ENCODE results near the gene PTRH1. TPM values are rescaled to one million over a fixed set of nuclear protein-coding genes. Genes with fewer than 3 reads are reported as not detected.

Gene PTRH1
- total and polyA plus RNA-seq, 2 donors from 2014 or later, result 20.5 to 41.3 TPM

DNA sequence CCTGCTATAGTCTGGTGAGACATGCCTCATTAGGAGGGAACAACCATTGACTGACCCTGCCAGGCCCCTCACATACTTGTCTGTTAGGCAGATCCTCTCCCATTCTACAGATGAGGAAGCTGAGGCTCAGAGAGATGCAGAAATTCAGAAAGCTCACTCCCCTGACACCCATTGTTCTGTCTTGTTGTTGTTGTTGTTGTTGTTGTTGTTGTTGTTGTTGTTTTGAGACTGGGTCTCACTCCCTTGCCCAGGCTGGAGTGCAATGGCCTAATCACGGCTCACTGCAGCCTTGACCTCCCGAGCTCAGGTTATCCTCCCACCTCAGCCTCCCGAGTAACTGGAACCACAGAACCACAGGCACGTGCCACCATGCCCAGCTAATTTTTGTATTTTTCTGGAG is 21.8 kb downstream of the PTRH1 start:
- no peak for FAIRE-seq
- Histone ChIP-seq H3K36me3 (ENCODE audit: control insufficient read depth in 2 of 3, insufficient read depth in 3 of 3, low read length in 3 of 3) (no peaks in the 10 kb centered on the region), H3K4me3 (ENCODE audit: low read length in 3 of 3) (no peak overlapping the region), H3K4me1 (ENCODE audit: control insufficient read depth in 2 of 3, insufficient read depth in 2 of 3, low read depth in 1 of 3, low read length in 3 of 3) (no peaks in the 10 kb centered on the region), H3K27ac (ENCODE audit: low read depth in 2 of 2, low read length in 2 of 2) (no peak overlapping the region), H3K9ac (ENCODE audit: low read length in 3 of 3) (no peak overlapping the region), H3K9me3 (ENCODE audit: control insufficient read depth in 2 of 3, insufficient read depth in 1 of 3, low read length in 3 of 3) (no peaks in the 10 kb centered on the region), H3K27me3 (ENCODE audit: control insufficient read depth, insufficient read depth, low read length) (no peaks in the 10 kb centered on the region)
- intact Hi-C loops (cut with DNase I), result no loop called here
- DNase-seq, result no peak
- no peak for TF ChIP-seq CTCF (IDR thresholded peaks at IDR 0.05; ENCODE audit: borderline replicate concordance, extremely low read depth, insufficient read depth)

DNA sequence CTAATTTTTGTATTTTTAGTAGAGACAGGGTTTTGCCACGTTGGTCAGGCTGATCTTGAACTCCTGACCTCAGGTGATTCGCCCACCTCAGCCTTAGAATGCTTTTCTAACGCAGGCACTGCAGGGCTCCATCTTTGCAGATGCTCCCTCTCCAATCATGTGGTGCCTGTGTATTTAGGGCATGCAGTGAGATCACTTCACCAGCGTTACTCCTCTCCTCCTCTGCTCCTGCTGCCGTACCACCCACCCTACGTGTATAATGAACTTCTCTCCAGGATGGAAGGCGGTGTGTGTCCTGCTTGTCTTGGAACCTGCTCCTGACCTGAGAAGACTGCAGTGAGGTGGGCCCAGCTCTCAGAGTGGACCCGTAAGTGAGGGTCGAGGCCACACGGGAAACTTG is 22.3 kb downstream of the PTRH1 start:
- H3K27me3 ChIP-seq (ENCODE audit: control insufficient read depth, insufficient read depth, low read length), result no peaks in the 10 kb centered on the region
- no peak for DNase-seq
- H3K4me1 ChIP-seq (ENCODE audit: control insufficient read depth in 2 of 3, insufficient read depth in 2 of 3, low read depth in 1 of 3, low read length in 3 of 3), result no peaks in the 10 kb centered on the region
- no peak for FAIRE-seq
- intact Hi-C loops (cut with DNase I), result no loop called here
- TF ChIP-seq CTCF (IDR thresholded peaks at IDR 0.05; ENCODE audit: borderline replicate concordance, extremely low read depth, insufficient read depth), result no peak
- no peaks in the 10 kb centered on the region for H3K36me3 ChIP-seq (ENCODE audit: control insufficient read depth in 2 of 3, insufficient read depth in 3 of 3, low read length in 3 of 3)
- H3K4me3 ChIP-seq (ENCODE audit: low read length in 3 of 3), result no peak overlapping the region
- no peak overlapping the region for H3K9ac ChIP-seq (ENCODE audit: low read length in 3 of 3)
- no peaks in the 10 kb centered on the region for H3K9me3 ChIP-seq (ENCODE audit: control insufficient read depth in 2 of 3, insufficient read depth in 1 of 3, low read length in 3 of 3)
- H3K27ac ChIP-seq (ENCODE audit: low read depth in 2 of 2, low read length in 2 of 2), result no peak overlapping the region

DNA sequence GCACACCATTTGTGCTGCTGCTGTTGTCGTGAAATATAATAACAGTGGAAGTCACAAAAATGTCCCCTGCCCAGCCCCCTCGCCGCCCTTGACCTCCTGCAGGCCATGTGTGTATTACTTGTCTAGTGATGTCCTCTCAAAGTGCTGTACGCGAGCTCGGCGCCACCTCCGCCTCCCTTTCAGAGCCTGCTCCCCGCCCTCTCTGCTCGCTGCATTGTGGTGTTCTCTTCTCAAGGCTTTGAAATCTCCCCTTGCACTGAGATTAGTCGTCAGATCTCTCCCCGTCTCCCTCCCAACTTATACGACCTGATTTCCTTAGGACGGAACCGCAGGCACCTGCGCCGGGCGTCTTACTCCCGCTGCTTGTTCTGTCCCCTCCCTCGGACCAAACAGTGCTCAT is 23.4 kb downstream of the PTRH1 start:
- Histone ChIP-seq H3K4me3 (ENCODE audit: low read length in 3 of 3) (no peak overlapping the region), H3K27me3 (ENCODE audit: control insufficient read depth, insufficient read depth, low read length) (no peaks in the 10 kb centered on the region), H3K36me3 (ENCODE audit: control insufficient read depth in 2 of 3, insufficient read depth in 3 of 3, low read length in 3 of 3) (no peaks in the 10 kb centered on the region), H3K9ac (ENCODE audit: low read length in 3 of 3) (no peak overlapping the region), H3K27ac (ENCODE audit: low read depth in 2 of 2, low read length in 2 of 2) (no peak overlapping the region), H3K4me1 (ENCODE audit: control insufficient read depth in 2 of 3, insufficient read depth in 2 of 3, low read depth in 1 of 3, low read length in 3 of 3) (no peaks in the 10 kb centered on the region), H3K9me3 (ENCODE audit: control insufficient read depth in 2 of 3, insufficient read depth in 1 of 3, low read length in 3 of 3) (no peaks in the 10 kb centered on the region)
- DNase-seq (no peak), FAIRE-seq (no peak)
- intact Hi-C loops (cut with DNase I), result no loop called here
- TF ChIP-seq CTCF (IDR thresholded peaks at IDR 0.05; ENCODE audit: borderline replicate concordance, extremely low read depth, insufficient read depth), result no peak

GRCh38 chr9:127690735-127691134 is 24.7 kb downstream of the PTRH1 start:
- Histone ChIP-seq H3K36me3 (ENCODE audit: control insufficient read depth in 2 of 3, insufficient read depth in 3 of 3, low read length in 3 of 3) (no peaks in the 10 kb centered on the region), H3K4me3 (ENCODE audit: low read length in 3 of 3) (no peak overlapping the region), H3K9me3 (ENCODE audit: control insufficient read depth in 2 of 3, insufficient read depth in 1 of 3, low read length in 3 of 3) (no peaks in the 10 kb centered on the region), H3K27me3 (ENCODE audit: control insufficient read depth, insufficient read depth, low read length) (no peaks in the 10 kb centered on the region), H3K4me1 (ENCODE audit: control insufficient read depth in 2 of 3, insufficient read depth in 2 of 3, low read depth in 1 of 3, low read length in 3 of 3) (no peaks in the 10 kb centered on the region), H3K27ac (ENCODE audit: low read depth in 2 of 2, low read length in 2 of 2) (no peak overlapping the region), H3K9ac (ENCODE audit: low read length in 3 of 3) (no peak overlapping the region)
- FAIRE-seq (no peak), DNase-seq (no peak)
- TF ChIP-seq CTCF (IDR thresholded peaks at IDR 0.05; ENCODE audit: borderline replicate concordance, extremely low read depth, insufficient read depth), result no peak
- intact Hi-C loops (cut with DNase I), result no loop called here
